Esophagus muscularis mucosa (tissue), 4 donors: ENCODE measurements around the gene ELL3. TPM values are rescaled to one million over a fixed set of nuclear protein-coding genes. Genes with fewer than 3 reads are reported as not detected.
A peak's percentile ranks its signal among the peaks of the same experiment; 100 is the strongest.
"Not testable (repeated sequence)": the region's sequence is repeated elsewhere in the genome, so short reads cannot be mapped to it uniquely, and the experiment has no call there.

ENCODE experiments used
- DNase-seq: peaks from one replicate; pipeline ENCODE4 v3.0.0-alpha.2; 2017; ENCODE audit errors: extremely low spot score
- H3K27ac ChIP-seq, 4 donors: fragments of 200-600 bp; sonication (generic); replicated peaks in 1 of 4; 1 replicate in 3 of 4; 2 replicates in 1 of 4; pipeline ENCODE4 v1.5.1; 2016 to 2019; ENCODE audit warnings: mild to moderate bottlenecking in 1 of 4
- H3K27me3 ChIP-seq, 4 donors: fragments of 200-600 bp; sonication (generic); one replicate each; pipeline versions ENCODE4 v1.5.1 to v1.6.0; 2016 to 2019
- H3K36me3 ChIP-seq, 4 donors: fragments of 200-600 bp; sonication (generic); one replicate each; pipeline ENCODE4 v1.5.1; 2016 to 2019
- H3K4me1 ChIP-seq, 4 donors: fragments of 200-600 bp; sonication (generic); one replicate each; pipeline ENCODE4 v1.5.1; 2016 to 2019
- H3K4me3 ChIP-seq, 4 donors: fragments of 200-600 bp; sonication (generic); 1 replicate in 2 of 4; 2 replicates in 2 of 4; pipeline ENCODE4 v1.5.1; 2016 to 2019; ENCODE audit warnings: mild to moderate bottlenecking in 4 of 4, moderate library complexity in 1 of 4
- H3K9me3 ChIP-seq, 4 donors: fragments of 200-600 bp; sonication (generic); 1 replicate in 3 of 4; 2 replicates in 1 of 4; pipeline ENCODE4 v1.5.1; 2016 to 2019
- CTCF ChIP-seq, 3 experiments: fragments of 200-600 bp in 2 of 3; fragments of 450-650 bp in 1 of 3; sonication (generic) in 2 of 3; IDR thresholded peaks; one replicate each; pipeline ENCODE4 v1.5.1; 2017 to 2019; ENCODE audit warnings: antibody characterized with exemption in 3 of 3, mild to moderate bottlenecking in 2 of 3, moderate library complexity in 1 of 3
- EP300 ChIP-seq: sonication (generic); formaldehyde crosslinking; IDR thresholded peaks from one replicate; pipeline ENCODE4 v1.6.1; 2017; ENCODE audit warnings: antibody characterized with exemption
- POLR2A ChIP-seq: fragments of 450-650 bp; IDR thresholded peaks from one replicate; pipeline ENCODE4 v1.6.1; 2017; ENCODE audit warnings: antibody characterized with exemption, moderate library complexity, mild to moderate bottlenecking, low read depth
- POLR2AphosphoS5 ChIP-seq, 2 donors: sonication (generic); formaldehyde crosslinking; IDR thresholded peaks; one replicate each; pipeline ENCODE4 v1.6.1; 2017; ENCODE audit warnings: antibody characterized with exemption in 2 of 2
- WGBS: methylation state at CpG from one replicate; pipeline ENCODE4 v1.1.5; 2018; 5-methylcytosine and 5-hydroxymethylcytosine counted together
- intact Hi-C: fragments of 100-400 bp; cut with DNase I; formaldehyde crosslinking; loops from one replicate; pipeline ENCODE4 v1.15.1; 2023
- total RNA-seq, 4 donors: library from RNA; depleted of rRNA; stranded (reverse); fragments of >200 nt; gene quantifications; one replicate each; pipeline versions ENCODE4 v1.1.0 to v1.2.1, GENCODE V29; 2016

Gene ELL3
- total RNA-seq, 4 donors from 2014 or later, result 3.0 to 7.7 (median 4.1) TPM

GRCh38 chr15:43748376-43748775 lies 28.4 kb downstream of the ELL3 start:
- H3K27me3 ChIP-seq, result no peaks in the 10 kb centered on the region
- H3K4me1 ChIP-seq, result peaks cover 39 to 68% (median 61%) of the 10 kb centered on the region in 4 donors
- no peaks in the 10 kb centered on the region for H3K9me3 ChIP-seq
- peak overlapping the region in 1 of 4 donors; percentile 6 for H3K27ac ChIP-seq
- H3K36me3 ChIP-seq, result peaks cover 0 to 15% (median 6%) of the 10 kb centered on the region in 4 donors
- 60% methylated on average over 1 of the region's 3 CpGs for WGBS
- TF ChIP-seq POLR2A, result no peak
- no peak for TF ChIP-seq POLR2AphosphoS5 (IDR thresholded peaks at IDR 0.05)
- TF ChIP-seq CTCF (IDR thresholded peaks at IDR 0.05), result no peak
- TF ChIP-seq EP300, result no peak
- no peak for DNase-seq
- H3K4me3 ChIP-seq, result peak overlapping the region in 3 of 4 donors; percentile 75 to 95 (median 76)
- intact Hi-C loops, result no loop called here

DNA sequence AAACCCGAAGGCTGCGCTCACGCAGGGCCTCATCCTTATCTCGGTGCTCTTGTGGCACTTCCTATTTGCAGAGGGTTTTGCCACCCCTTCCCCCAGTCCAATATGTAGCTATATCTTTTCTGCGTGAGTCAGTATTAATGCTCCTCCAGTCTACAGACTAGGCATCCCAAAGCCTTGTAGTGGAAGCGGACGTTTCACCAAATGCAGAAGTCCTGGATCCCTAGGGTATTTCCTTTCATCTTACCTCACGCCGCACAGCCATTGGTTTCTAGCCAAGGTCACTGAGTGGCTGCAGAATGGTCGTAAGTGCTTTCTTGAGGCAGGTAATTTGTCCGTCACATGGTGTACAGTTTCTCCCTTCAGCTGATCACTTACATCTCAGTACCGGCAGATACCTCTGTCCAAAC lies 29.9 kb downstream of the ELL3 start:
- DNase-seq, H3K27me3 ChIP-seq, H3K36me3 ChIP-seq, intact Hi-C loops, H3K9me3 ChIP-seq: not testable (repeated sequence)
- Histone ChIP-seq H3K27ac (peak overlapping the region; percentile 95 to 97 (median 96)), H3K4me1 (peaks cover 34 to 54% (median 52%) of the 10 kb centered on the region in 4 donors), H3K4me3 (peak overlapping the region; percentile 75 to 95 (median 82))
- under 1% methylated on average over 7 of the region's 12 CpGs for WGBS

DNA sequence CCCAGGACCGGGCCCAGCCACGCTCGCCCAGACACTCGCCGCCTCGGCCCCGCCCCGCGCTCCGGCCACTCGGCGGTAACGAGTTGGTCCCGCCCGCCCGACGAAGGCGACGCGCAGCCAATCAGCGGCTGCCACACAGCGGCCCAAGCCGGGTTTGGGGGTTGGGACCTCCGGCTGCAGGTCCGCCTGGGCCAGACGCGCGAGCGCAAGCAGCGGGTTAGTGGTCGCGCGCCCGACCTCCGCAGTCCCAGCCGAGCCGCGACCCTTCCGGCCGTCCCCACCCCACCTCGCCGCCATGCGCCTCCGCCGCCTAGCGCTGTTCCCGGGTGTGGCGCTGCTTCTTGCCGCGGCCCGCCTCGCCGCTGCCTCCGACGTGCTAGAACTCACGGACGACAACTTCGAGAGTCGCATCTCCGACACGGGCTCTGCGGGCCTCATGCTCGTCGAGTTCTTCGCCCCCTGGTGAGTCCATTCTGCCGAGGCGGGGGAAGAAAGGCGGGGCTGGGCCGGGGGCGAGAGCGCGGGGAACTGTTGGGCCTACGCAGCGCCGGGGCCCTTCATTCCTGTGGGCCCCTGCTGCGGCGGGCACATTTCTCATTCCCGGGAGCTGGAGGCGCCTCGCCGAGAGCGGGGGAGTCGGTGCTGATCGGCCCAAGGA lies 30.4 kb downstream of the ELL3 start, which contains the start of gene PDIA3:
Gene PDIA3, plus strand, starts transcription at position 194 of the 658 bp plus-strand sequence. Its CDS starts 102 bp downstream, at position 296.
- H3K4me1 ChIP-seq, result peaks cover 29 to 48% (median 46%) of the 10 kb centered on the region in 4 donors
- H3K27me3 ChIP-seq, result not testable (repeated sequence)

GRCh38 chr15:43735416-43735815 lies 41.4 kb downstream of the ELL3 start:
- intact Hi-C loops, result no loop called here
- 88% methylated on average over 6 of the region's 6 CpGs for WGBS
- TF ChIP-seq EP300, result no peak
- TF ChIP-seq POLR2A, result no peak
- no peak for TF ChIP-seq POLR2AphosphoS5 (IDR thresholded peaks at IDR 0.05)
- no peak for TF ChIP-seq CTCF (IDR thresholded peaks at IDR 0.05)

More for the DNA sequence above, 30.4 kb downstream of the ELL3 start, which contains the start of gene PDIA3:
- peak; percentile 97 for DNase-seq
- Histone ChIP-seq H3K27ac (peak within 1 kb of the TSS; percentile 95 to 97 (median 96)), H3K4me3 (peak within 1 kb of the TSS; percentile 75 to 95 (median 82))
- intact Hi-C loops, H3K9me3 ChIP-seq, H3K36me3 ChIP-seq: not testable (repeated sequence)
- TF ChIP-seq CTCF (IDR thresholded peaks at IDR 0.05) (peak in 1 of 3 experiments; percentile 31), POLR2AphosphoS5 (IDR thresholded peaks at IDR 0.05) (peak; percentile 95 to 99), POLR2A (peak; percentile 93)
- 1% methylated on average over 15 of the region's 84 CpGs for WGBS

GRCh38 chr15:43728053-43728725 lies 48.6 kb downstream of the ELL3 start:
- H3K36me3 ChIP-seq, intact Hi-C loops, DNase-seq, H3K4me1 ChIP-seq, H3K4me3 ChIP-seq, H3K27me3 ChIP-seq, H3K27ac ChIP-seq, H3K9me3 ChIP-seq: not testable (repeated sequence)
- WGBS, result 43% methylated on average over 1 of the region's 1 CpG

More at GRCh38 chr15:43735416-43735815, 41.4 kb downstream of the ELL3 start:
- Histone ChIP-seq H3K9me3 (no peaks in the 10 kb centered on the region), H3K4me3 (no peak overlapping the region), H3K36me3 (no peaks in the 10 kb centered on the region), H3K4me1 (no peaks in the 10 kb centered on the region), H3K27ac (no peak overlapping the region), H3K27me3 (no peaks in the 10 kb centered on the region)
- no peak for DNase-seq

DNA sequence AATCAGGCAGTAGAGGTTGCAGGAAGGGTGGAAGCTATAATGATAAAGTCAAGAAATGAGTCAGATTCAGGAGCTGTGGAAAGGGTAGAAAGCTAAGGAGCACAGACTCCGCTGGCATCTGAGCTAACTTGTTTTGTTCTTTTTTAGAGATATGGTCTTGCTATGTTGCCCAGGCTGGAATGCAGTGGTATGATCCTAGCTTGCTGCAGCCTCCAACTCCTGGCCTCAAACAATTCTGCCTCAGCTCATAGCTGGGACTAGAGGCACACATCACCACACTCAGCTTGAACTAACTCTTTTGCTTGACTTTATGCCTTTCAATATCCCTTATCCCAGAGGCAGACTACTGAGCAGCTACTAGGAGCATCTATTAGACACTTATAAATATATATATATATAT lies 50.5 kb downstream of the ELL3 start:
- intact Hi-C loops, DNase-seq, H3K4me1 ChIP-seq, H3K4me3 ChIP-seq, H3K27ac ChIP-seq, H3K27me3 ChIP-seq, H3K36me3 ChIP-seq, H3K9me3 ChIP-seq: not testable (repeated sequence)
- WGBS, result 90% methylated on average over 1 of the region's 1 CpG
